Loucy (cell line): ENCODE results near the gene NXF2B.

Experiments used
- H2AFZ ChIP-seq: fragments of 200-600 bp; sonication (generic); 2 replicates; pipeline ENCODE4 v1.6.0; 2016; ENCODE audit warnings: antibody characterized with exemption, mild to moderate bottlenecking, low read length, moderate library complexity
- H3F3A ChIP-seq: fragments of 200-600 bp; 2 replicates; pipeline ENCODE4 v1.6.0; 2016; ENCODE audit warnings: antibody characterized with exemption, low read depth, mild to moderate bottlenecking
- H3K27me3 ChIP-seq: fragments of 200-600 bp; sonication (generic); 2 replicates; pipeline ENCODE4 v1.6.1; 2014; ENCODE audit warnings: low read length, mild to moderate bottlenecking; ENCODE audit not compliant: insufficient read depth, poor library complexity, severe bottlenecking
- H3K36me3 ChIP-seq: fragments of 200-600 bp; sonication (generic); 2 replicates; pipeline ENCODE4 v1.6.1; 2016; ENCODE audit warnings: low read length; ENCODE audit not compliant: insufficient read depth
- H3K4me1 ChIP-seq: fragments of 200-600 bp; sonication (generic); 2 replicates; pipeline ENCODE4 v1.5.1; 2014; ENCODE audit warnings: low read length, mild to moderate bottlenecking; ENCODE audit not compliant: insufficient read depth, poor library complexity, severe bottlenecking
- H3K4me2 ChIP-seq: fragments of 200-600 bp; sonication (generic); 2 replicates; pipeline ENCODE4 v1.6.0; 2014; ENCODE audit warnings: antibody characterized with exemption, low read length, low read depth, mild to moderate bottlenecking; ENCODE audit not compliant: poor library complexity, severe bottlenecking
- H3K4me3 ChIP-seq: fragments of 200-600 bp; sonication (generic); 2 replicates; pipeline ENCODE4 v1.5.1; 2014; ENCODE audit warnings: low read length, mild to moderate bottlenecking, mixed read lengths; ENCODE audit not compliant: poor library complexity, severe bottlenecking
- H3K79me2 ChIP-seq: fragments of 200-600 bp; sonication (generic); 2 replicates; pipeline ENCODE4 v1.6.1; 2014; ENCODE audit warnings: low read length; ENCODE audit not compliant: insufficient read depth
- H3K9ac ChIP-seq: fragments of 200-600 bp; sonication (generic); 2 replicates; pipeline ENCODE4 v1.6.0; 2014; ENCODE audit warnings: mild to moderate bottlenecking, low read depth, low read length, moderate library complexity; ENCODE audit not compliant: poor library complexity, severe bottlenecking
- H3K9me2 ChIP-seq: fragments of 200-600 bp; sonication (generic); replicated peaks from 2 replicates; pipeline ENCODE4 v1.6.1; 2016; ENCODE audit warnings: low read depth, low read length, mixed read lengths
- H3K9me3 ChIP-seq: fragments of 200-600 bp; sonication (generic); 2 replicates; pipeline ENCODE4 v1.6.1; 2014; ENCODE audit warnings: mild to moderate bottlenecking, antibody characterized with exemption, low read length, low read depth; ENCODE audit not compliant: insufficient read depth
- H4K20me1 ChIP-seq: fragments of 200-600 bp; sonication (generic); 2 replicates; pipeline ENCODE4 v1.6.0; 2014; ENCODE audit warnings: antibody characterized with exemption, low read length, mild to moderate bottlenecking; ENCODE audit not compliant: insufficient read depth, poor library complexity, severe bottlenecking
- EZH2phosphoT487 ChIP-seq: fragments of 200-600 bp; IDR thresholded peaks from 2 replicates; pipeline ENCODE4 v1.6.1; 2018; ENCODE audit warnings: antibody characterized with exemption, mild to moderate bottlenecking, moderate library complexity, borderline replicate concordance

Gene NXF2B

DNA sequence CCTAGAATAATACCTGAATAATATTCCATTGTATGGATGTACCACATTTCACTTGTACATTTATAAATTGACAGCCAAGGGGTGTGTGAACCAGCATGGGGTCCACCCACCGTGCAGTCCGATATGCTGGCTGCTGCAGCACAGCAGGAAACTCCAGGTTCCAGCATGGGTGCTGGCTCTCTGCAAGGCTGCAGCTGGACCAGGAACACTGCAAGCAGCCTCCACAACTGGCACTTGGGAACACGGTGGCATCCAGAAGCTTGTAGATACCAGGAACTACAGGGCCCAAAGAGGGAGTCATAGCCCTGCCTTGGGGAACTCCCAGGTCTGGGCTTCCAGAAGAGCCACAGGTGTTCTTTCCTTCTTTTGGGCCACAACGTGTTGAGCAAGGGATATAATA lies 101.6 kb downstream of the NXF2B start:
- Histone ChIP-seq H3K4me1 (no peaks in the 10 kb centered on the region), H3K36me3 (no peaks in the 10 kb centered on the region), H3K9me3 (no peaks in the 10 kb centered on the region), H3K4me3 (no peak overlapping the region), H3K9ac (no peak overlapping the region), H3K4me2 (no peak overlapping the region), H2AFZ (no peak overlapping the region), H3K27me3 (no peaks in the 10 kb centered on the region), H3F3A (no peaks in the 10 kb centered on the region), H3K79me2 (no peaks in the 10 kb centered on the region), H4K20me1 (no peaks in the 10 kb centered on the region), H3K9me2 (no peaks in the 10 kb centered on the region)
- TF ChIP-seq EZH2phosphoT487 = no peak
